NCI-H128 (cell line): ENCODE measurements around the gene FLVCR1.
"Not testable (repeated sequence)": the region's sequence is repeated elsewhere in the genome, so short reads cannot be mapped to it uniquely, and the experiment has no call there.

Experiments used
- DNase-seq: peaks from one replicate; lab custom pipeline; 2025; ENCODE audit not compliant: unreplicated experiment; lab: John Stamatoyannopoulos, UW

The FLVCR1 gene

DNA sequence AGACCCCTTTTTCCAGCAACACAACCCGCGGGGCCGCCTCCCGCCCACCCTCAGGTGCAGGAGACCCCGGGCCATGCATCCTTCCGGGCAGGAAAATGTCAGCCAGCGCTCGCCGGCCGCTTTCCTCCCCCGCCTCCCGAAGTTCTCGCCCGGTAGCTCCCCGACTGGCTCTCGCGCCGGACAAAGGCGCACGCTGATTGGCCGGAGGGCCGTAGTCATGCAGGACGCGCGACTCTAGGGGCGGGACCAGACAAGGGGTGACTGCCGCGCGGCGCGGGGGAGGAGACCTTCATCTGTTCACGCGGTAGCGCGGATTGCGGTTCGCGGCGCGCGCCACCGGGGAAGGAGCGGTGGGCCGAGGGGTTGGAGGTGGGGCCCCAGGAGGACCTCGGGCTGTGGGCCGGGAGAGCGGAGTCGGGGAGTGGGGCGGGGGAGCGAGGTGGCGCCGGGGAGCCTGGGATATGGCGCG is at the start of gene FLVCR1:
Gene FLVCR1 (plus strand): TSS at position 284 of the 469 bp plus-strand sequence. CDS start 178 bp downstream, at position 462.
- DNase-seq: peak; percentile 97

DNA sequence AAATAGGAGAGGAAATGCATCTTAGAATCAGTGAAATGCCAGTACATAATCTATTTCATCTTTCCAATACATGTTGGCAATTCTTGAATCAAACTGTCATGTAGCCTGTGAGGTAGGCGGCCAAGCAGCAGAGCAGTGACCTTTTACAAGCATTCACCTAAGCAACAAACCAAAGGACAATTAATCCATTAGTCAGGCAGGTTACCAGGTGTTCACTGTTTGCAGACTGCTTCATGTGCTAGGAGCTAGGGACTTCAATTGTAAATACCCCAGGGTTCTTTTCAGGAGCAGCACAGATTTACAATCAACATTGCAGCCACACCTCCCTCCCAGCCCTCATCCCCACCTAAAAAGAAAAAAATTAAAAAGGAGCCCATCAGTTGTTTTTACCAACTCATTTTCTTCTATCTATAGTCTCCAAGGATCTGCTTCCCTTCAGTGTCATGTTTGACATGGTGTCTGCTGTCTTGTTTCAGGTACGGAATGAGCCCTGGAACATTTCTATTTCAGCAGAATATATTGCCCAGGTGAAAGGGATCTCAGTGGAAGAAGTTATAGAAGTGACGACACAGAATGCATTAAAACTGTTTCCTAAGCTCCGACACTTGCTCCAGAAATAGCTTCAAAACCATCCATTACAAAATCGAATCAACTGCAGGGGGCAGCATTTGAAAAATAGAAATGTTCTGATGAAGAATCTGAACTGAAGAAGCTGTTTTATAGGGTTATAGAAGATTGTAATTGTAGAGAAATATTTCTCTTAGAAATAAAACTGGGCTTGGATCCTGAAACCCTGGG is 43.3 kb upstream of the FLVCR1 start:
- DNase-seq: no peak

DNA sequence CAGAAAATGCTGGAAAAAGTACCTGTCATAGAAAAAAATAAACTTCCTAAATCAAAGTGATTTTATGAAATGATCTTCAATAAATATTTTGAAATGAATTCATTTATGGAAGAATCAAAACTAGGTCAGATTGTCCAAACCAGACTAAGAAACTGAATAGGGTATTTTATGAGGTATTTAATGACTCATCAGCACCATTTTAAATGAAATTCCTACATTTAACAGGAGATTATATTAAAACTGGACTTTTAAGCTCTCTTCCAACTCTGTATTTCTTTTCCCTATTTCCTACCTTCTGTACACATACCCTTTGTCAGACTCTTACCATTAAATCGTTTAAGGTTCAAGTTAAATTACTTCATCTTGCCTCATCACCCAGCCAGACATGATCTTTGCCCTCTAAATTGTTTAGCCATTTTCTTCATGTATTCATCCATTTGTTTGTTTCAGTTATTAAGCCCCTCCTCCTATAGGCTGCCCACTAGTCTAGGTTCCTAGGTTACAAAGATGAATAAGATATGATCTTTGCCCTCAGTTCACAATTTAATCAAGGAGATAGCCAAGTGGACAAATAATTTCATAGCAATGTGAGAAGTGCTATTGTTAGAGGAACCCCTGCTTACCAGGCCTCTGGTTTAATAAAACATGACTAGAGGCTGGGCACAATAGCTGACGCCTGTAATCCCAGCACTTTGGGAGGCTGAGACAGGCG is 41.4 kb upstream of the FLVCR1 start:
- DNase-seq: no peak

DNA sequence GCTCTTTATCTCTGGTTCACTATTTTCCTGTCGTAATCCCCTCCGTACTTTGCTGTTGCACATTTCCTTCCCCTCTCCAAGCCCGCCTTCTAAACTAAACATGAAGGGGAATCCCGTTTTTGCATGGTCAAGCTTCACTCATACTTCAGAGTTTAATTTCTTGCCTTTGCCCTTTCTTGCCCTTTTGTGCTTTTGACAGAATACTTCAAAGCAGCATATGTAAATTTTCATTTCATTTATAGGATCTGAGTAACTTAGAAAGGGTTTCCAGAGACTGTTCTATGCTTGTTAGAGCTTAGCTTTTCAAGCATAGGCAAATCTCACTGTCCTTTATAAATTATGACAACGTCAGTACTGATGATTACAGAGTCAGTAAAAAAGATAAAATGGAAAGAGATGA is 38.3 kb upstream of the FLVCR1 start:
- DNase-seq: no peak

DNA sequence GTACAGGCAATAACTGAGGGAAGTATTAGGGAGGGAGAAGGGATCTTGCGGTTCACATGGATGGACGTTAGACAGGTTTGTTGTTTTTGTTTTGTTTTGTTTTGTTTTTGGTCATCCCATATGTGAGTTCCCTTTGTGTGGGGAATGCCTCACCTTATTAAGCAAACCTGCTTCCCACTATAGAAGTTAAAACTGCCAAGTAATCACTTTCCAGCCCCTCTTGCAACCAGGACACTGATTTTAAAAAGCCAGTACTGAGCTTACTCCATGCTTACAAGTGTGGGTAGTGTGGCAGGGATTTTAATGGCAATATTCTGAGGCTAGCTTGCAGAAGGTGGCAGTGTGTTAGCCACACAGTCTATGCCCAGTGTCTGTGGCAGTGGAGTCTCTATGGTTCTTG is 37.1 kb upstream of the FLVCR1 start:
- no peak for DNase-seq

DNA sequence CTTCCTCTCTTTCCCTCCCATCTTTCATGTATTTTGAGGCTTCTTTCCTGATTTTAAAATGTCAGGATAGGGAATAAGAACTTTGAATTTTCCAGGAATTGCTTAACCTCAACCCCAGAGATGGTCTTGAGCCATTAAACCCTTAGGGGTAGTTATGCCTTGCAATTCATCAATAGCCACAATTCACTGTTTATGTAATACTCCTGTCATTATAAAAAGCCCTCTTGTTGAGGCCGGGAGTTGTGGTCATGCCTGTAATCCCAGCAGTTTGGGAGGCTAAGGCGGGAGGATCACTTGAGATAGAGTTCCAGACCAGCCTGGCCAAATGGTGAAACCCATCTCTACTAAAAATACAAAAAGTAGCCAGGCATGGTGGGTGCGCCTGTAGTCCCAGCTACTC is 35.1 kb upstream of the FLVCR1 start:
- no peak for DNase-seq

DNA sequence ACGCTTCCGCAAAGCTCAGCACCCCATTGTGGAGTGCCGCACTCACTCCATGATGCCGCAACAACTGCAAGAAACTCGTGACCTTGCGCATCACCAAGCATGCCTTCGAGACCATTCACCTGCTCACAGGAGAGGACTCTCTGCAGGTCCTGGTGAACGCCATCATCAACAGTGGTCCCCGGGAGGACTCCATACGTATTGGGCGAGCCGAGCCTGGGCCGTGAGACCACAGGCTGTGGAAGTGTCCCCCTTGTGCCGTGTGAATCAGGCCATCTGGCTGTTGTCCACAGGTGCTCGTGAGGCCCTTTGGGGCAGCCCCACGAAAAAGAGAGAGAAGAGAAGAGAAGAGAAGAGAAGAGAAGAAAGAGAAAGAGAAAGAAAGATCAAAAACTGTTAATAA is 33.9 kb upstream of the FLVCR1 start:
- no peak for DNase-seq

DNA sequence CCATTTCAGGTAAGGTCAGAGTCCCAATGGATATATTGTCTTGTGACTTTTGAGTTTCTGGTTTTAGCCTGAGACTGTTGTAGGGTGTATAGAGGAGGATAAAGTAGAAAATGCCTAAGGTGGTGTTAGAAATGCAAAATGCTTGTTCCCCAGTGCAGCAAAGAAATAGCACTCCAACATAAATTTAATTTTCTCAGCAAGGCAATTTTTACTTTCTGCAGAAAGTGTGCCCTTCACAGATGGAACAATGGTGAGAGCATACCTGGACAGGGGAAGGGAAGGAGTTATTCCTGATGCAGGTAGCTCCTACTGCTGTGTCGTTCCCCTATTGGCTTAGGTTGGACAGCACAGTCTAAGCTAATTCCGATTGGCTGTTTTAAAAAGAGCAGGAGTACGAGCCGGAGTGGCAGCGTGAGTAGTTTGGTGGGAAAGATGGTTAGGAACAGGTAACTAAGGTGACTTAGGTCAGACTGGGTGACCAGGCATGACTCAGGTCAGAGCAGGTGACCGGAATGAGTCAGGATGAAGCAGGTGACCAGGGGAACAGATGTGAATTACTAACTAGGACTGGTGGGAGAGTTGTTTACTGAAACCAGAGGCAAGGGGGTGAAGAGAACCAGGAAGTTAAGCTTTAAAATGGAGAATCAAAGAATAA is 32.1 kb upstream of the FLVCR1 start:
- DNase-seq: no peak

DNA sequence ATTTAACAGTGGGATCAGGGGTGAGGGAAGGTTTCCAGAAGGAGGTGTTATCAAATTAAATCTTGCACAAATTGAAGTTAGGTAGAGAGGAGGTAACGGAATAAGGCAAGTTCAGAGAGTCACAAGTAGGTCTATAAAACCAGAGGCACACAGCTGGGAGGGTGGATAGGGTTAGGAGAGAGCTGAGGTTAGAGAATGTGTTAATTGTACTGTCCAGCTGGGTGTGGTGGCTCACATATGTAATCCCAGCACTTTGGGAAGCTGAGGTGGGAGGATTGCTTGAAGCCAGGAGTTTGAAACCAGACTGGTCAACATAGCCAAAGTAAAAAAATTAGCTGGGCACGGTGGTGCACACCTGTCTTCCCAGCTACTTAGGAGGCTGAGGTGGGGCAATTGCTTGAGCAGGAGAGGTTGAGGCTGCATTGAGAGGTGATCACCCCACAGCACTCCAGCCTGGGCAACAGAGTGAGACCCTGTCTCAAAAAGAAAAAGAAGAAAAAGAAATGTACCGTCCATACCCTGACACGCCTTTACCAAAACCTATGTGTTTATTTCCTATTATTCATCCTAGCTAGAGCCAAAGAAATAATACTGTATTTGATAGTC is 30.8 kb upstream of the FLVCR1 start:
- no peak for DNase-seq

DNA sequence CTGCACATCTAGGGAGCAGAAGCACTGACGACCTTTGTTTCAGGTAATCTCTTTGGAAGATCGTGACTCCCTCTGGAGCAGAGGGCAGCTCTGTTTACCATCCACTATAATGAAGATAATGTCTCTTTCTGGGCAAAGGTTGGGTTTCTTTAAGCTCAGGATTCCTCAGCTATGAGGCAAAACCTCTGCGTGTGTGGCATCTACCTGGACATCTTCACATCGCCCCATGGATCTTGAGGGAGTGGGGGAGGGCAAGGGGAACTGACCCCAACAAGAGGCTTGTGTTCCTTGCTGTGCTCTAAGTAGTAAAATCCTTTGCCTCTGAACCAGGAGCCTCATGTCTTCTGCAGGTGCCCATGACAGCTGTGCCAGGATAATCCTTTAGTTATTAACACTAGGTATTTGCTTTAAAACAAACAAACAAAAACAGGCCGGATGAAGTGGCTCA is 30.2 kb upstream of the FLVCR1 start:
- DNase-seq: no peak

DNA sequence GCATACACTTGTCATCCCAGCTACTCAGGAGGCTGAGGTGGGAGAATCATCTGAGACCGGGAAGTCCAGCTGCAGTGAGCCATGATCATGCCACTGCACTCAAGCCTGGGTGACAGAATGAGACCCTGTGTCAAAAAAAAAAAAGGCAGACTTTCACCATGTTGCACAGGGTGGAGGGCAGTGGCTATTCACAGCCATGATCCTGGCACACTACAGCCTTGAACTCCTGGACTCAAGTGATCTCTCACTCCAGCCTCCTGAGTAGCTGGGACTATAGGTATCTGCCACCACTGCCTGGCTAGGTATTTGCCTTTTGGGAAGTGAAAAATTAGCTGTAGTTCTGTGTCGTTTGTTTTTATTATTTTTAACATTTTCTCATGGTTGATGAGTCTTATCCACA is 29.7 kb upstream of the FLVCR1 start:
- DNase-seq: no peak

DNA sequence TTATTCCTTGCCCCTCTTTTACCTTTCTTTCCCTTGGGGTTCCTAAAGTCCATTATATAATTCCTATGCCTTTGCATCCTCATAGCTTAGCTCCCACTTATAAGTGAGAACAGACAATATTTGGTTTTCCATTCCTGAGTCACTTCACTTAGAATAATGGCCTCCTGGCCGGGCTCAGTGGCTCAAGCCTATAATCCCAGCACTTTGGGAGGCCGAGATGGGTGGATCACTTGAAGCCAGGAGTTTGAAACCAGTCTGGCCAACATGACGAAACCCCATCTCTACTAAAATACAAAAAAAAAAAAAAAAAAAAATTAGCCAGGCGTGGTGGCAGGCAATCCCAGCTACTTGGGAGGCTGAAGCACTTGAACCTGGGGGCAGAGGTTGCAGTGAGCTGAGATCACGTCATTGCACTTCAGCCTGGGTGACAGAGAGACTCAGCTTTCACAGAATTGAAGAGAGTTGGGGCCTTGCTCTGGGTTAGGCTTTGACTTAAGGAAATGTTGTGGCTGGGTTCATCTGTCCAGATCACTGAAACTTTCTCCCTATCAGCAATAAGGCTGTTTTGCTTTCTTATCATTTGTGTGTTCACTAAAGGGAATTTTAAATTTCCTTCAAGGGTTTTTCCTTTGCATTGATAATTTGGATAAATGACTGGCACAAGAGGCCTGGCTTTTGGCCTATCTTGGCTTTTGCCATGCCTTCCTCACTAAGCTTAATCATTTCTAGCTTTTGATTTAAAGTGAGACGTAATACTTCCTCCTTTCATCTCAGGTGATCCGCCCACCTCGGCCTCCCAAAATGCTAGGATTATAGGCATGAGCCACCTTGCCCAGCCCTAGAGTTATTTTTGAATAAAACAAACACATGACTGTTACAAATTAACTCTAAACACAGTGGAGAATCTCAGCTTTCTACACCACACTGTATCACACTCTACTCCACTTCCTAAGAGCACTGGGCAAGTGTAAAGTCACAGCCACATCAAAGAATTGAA is 24.6 kb upstream of the FLVCR1 start:
- DNase-seq: not testable (repeated sequence)

DNA sequence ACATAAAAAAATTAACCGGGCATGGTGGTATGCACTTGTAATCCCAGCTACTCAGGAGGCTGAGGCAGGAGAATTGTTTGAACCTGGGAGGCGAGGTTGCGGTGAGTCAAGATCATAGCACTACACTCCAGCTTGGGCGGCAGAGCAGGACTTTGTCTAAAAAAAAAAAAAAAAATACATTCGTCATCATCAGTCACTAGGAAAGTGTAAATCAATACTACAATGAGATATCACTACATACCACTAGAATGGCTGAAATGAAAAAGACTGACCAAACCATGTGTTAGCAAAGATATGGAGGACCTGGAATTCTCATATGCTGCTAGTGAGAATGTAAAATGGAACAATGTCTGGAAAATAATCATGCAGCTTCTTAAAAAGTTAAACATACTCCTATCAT is 19.9 kb upstream of the FLVCR1 start:
- no peak for DNase-seq

DNA sequence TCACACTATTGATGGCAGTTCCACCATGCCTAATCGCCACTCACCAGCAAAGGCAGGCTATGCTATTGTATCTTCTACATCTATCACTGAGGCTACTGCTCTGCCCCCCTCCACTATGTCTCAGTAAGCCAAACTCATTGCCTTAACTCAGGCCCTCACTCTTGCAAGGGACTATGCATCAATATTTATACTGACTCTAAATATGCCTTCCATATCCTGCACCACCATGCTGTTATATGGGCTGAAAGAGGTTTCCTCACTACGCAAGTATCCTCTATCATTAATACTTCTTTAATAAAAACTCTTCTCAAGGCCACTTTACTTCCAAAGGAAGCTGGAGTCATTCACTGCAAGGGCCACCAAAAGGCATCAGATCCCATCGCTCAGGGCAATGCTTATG is 13.6 kb upstream of the FLVCR1 start:
- not testable (repeated sequence) for DNase-seq

DNA sequence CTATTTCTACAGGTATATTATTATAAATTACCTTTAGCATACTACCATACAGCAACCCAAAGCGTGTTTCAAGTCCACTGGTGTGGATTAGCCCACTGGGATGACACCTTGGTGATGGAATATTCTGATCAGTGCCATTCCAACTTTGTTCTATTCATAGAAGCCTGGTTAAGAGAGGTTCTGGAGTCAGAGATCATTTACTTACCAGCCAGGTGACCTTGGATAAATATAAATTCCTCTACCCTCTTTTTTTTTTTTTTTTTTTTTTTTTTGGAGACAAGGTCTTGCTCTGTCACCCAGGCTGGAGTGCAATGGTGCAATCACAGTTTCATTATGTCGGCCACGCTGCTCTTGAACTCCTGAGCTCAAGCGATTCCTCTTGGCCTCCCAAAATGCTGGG is 10.5 kb upstream of the FLVCR1 start, which contains the start of gene SPATA45:
Gene SPATA45 (minus strand): TSS at position 101 of the 400 bp plus-strand sequence. CDS start 11,500 bp downstream, outside the sequence.
- DNase-seq: no peak

DNA sequence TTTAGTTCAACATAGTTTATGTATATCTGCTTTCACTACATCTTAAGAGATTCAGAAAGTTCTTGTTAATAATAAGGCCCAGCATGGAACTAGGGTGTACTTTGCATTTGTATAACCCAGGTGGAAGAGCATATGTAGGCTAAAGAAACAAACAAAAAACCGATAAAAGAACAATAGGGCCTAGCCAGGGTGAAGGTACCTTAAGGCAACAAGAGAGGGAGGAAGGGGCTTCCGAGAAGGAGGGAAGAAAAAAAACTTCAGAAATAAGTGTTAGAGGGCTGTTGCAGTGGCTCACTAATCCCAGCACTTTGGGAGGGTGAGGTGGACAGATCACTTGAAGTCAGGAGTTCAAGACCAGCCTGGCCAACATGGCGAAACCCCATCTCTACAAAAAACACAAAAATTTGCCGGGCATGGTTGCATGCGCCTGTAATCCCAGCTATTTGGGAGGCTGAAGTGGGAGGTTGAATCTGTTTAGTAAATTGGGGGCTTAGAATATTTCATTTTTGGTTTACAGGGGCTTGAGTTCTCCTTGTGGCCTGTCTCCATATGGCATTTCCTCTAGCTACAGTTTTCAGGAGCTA is 5.9 kb upstream of the FLVCR1 start:
- no peak for DNase-seq

DNA sequence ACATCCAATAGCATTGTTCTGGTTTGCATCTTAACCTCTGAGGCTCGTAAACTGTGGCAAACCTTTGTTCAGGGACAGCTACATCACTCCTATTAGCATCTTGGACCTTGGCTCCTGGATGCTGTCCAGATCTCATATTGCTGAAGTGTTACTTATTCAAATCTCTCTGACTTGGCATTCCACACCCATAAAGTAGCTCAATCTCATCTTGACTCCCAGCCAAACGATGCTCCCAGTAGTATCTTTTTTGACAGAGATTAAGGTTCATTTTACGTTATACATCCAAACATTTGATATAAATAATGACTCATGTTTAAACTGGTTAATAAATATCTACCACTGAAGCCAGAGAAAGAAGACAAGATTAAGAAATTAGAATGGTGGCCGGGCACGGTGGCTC is 4.4 kb upstream of the FLVCR1 start:
- DNase-seq: no peak

DNA sequence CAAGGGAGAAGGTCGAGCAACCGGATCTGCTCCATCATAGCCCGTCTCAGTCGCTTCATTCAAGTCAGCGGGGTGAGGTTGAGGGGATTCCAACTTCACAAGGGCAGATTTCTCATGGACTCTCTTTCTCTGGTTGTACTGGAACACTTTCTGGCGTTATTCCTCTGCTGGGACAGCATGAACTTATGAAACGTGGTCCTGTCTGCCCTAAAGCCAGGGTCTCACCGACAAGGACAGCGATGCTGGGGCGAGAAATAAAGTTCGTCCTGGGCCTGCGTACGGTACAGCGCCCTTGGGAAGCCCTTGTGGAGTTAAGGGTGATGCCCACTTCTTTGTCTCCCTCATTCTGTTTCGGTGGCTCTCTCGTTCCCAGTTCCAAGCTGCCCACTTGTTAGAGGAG is 1.3 kb upstream of the FLVCR1 start:
- DNase-seq: no peak

DNA sequence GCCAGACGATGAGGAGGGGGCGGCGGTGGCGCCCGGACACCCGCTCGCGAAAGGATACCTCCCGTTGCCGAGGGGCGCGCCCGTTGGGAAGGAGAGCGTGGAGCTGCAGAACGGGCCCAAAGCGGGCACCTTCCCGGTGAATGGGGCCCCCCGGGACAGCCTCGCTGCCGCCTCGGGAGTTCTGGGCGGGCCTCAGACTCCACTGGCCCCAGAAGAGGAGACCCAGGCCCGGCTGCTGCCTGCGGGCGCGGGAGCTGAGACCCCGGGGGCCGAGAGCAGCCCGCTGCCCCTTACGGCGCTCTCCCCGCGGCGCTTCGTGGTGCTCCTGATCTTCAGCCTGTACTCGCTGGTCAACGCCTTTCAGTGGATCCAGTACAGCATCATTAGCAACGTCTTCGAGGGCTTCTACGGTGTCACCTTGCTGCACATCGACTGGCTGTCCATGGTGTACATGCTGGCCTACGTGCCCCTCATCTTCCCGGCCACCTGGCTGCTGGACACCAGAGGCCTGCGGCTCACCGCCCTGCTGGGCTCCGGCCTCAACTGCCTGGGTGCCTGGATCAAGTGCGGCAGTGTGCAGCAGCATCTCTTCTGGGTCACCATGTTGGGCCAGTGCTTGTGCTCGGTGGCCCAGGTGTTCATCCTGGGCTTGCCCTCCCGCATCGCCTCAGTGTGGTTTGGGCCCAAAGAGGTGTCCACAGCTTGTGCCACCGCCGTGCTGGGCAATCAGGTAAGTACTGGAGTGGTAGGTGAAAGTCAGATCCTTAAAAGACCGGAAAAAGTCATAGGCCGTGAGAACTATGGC is 588 bp downstream of the FLVCR1 start:
- DNase-seq: no peak
